ENCODE results near the gene CCNO.

Gene CCNO

DNA sequence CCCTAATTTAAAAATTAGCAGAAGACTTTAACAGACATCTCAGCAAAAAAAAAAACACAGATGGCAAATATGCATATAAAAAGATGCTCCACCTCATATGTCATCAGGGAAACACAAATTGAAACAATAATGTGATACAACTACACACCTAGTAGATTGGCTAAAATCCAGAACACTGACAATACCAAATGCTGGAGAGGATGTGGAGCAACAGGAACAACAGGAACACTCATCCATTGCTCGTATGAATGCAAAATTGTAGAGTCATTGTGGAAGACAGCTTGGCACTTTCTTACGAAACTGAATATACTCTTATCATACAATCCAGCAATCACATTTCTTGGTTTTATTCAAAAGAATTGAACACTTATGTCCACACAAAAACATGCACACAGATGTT is 28.4 kb downstream of the CCNO start:
- TF ChIP-seq OSR1 (CRISPR knock-in tag; IDR thresholded peaks at IDR 0.05) (no peak), ZNF565 (CRISPR knock-in tag; conservative IDR thresholded peaks at IDR 0.05; ENCODE audit: low read depth) (no peak)
- TF ChIP-seq, protein P1, sequence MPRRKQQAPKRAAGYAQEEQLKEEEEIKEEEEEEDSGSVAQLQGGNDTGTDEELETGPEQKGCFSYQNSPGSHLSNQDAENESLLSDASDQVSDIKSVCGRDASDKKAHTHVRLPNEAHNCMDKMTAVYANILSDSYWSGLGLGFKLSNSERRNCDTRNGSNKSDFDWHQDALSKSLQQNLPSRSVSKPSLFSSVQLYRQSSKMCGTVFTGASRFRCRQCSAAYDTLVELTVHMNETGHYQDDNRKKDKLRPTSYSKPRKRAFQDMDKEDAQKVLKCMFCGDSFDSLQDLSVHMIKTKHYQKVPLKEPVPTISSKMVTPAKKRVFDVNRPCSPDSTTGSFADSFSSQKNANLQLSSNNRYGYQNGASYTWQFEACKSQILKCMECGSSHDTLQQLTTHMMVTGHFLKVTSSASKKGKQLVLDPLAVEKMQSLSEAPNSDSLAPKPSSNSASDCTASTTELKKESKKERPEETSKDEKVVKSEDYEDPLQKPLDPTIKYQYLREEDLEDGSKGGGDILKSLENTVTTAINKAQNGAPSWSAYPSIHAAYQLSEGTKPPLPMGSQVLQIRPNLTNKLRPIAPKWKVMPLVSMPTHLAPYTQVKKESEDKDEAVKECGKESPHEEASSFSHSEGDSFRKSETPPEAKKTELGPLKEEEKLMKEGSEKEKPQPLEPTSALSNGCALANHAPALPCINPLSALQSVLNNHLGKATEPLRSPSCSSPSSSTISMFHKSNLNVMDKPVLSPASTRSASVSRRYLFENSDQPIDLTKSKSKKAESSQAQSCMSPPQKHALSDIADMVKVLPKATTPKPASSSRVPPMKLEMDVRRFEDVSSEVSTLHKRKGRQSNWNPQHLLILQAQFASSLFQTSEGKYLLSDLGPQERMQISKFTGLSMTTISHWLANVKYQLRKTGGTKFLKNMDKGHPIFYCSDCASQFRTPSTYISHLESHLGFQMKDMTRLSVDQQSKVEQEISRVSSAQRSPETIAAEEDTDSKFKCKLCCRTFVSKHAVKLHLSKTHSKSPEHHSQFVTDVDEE (CRISPR knock-in tag; IDR thresholded peaks at IDR 0.05) = no peak
- no peak for ATAC-seq

DNA sequence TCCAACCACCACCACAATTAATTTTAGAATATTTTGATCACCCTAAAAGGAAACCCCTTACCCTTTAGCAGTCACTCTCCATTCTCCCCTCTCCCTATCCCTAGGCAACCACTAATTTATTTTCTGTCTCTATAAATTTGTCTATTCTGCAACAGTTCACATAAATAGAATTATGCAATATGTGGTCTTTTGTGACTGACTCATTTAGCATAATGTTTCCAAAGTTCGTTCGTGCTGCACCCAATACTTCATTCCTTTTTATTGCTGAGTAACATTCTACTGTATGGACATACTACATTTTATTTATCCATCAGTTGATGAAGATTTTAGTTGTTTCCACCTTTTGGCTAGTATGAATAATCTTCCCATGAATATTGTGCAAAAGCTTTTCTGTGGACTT is 42.2 kb downstream of the CCNO start:
- TF ChIP-seq TCF4 (CRISPR knock-in tag; IDR thresholded peaks at IDR 0.05; ENCODE audit: borderline replicate concordance) = no peak
- TF ChIP-seq, protein P2, sequence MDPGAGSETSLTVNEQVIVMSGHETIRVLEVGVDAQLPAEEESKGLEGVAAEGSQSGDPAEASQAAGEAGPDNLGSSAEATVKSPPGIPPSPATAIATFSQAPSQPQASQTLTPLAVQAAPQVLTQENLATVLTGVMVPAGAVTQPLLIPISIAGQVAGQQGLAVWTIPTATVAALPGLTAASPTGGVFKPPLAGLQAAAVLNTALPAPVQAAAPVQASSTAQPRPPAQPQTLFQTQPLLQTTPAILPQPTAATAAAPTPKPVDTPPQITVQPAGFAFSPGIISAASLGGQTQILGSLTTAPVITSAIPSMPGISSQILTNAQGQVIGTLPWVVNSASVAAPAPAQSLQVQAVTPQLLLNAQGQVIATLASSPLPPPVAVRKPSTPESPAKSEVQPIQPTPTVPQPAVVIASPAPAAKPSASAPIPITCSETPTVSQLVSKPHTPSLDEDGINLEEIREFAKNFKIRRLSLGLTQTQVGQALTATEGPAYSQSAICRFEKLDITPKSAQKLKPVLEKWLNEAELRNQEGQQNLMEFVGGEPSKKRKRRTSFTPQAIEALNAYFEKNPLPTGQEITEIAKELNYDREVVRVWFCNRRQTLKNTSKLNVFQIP (CRISPR knock-in tag; IDR thresholded peaks at IDR 0.05; ENCODE audit: borderline replicate concordance, low read depth) = no peak
- TF ChIP-seq ZC3H10 (CRISPR knock-in tag; IDR thresholded peaks at IDR 0.05) = no peak
- ATAC-seq = no peak

DNA sequence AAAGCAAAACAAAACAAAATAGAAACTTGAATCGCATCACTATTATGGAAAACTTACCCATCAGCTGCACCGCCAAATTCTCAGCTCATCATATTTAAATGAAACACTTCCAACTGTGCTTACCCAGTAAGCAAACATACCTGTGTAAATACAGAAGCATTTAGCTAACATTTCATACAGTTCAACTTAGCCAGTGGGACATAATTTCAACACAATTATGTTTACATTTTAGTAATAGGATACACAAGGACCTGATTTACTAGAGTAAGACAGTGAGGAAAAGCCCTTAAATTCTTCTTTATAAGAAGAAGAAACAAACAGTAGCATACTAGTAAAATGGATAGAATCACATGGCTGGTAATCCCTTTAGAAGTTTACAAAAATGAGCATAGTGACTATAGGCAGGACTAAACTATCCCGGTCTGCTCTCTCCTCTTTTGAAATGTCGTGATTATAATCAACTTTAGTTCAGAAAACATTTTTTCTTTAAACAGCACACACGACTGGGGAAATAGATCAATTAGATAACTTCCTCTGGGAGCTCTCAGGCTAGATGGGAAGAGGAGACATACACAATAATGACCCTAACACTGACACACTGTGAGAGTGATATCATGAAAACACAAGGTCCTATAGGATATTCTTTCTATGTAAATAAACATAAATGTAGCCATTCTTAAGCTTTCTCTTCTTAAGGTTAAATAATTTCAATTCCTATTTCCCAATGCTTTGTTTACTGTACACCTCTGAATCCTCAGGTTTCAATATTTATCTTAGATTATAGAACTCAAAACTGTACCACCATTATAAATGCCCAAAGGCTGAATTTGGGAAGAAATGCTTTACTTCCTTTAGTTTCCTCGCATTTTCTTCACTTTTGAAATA is 44.5 kb downstream of the CCNO start:
- no peak for ATAC-seq
- TF ChIP-seq OSR1 (CRISPR knock-in tag; IDR thresholded peaks at IDR 0.05) (no peak), ZNF565 (CRISPR knock-in tag; conservative IDR thresholded peaks at IDR 0.05; ENCODE audit: low read depth) (no peak), RARB (CRISPR knock-in tag; IDR thresholded peaks at IDR 0.05) (no peak), ZNF70 (CRISPR knock-in tag; IDR thresholded peaks at IDR 0.05) (no peak), CSDC2 (CRISPR knock-in tag; IDR thresholded peaks at IDR 0.05) (no peak), ARNTL (CRISPR knock-in tag; IDR thresholded peaks at IDR 0.05; ENCODE audit: borderline replicate concordance, low read depth) (no peak), ZFP3 (CRISPR knock-in tag; IDR thresholded peaks at IDR 0.05) (no peak), TCF4 (CRISPR knock-in tag; IDR thresholded peaks at IDR 0.05; ENCODE audit: borderline replicate concordance) (no peak), ZC3H10 (CRISPR knock-in tag; IDR thresholded peaks at IDR 0.05) (no peak), ZNF8 (CRISPR knock-in tag; IDR thresholded peaks at IDR 0.05) (no peak), SNAI2 (CRISPR knock-in tag; IDR thresholded peaks at IDR 0.05) (no peak), GLIS3 (CRISPR knock-in tag; IDR thresholded peaks at IDR 0.05) (no peak), ESRRG (CRISPR knock-in tag; IDR thresholded peaks at IDR 0.05) (no peak), BACH2 (CRISPR knock-in tag; IDR thresholded peaks at IDR 0.05; ENCODE audit: borderline replicate concordance) (no peak), ZFP30 (CRISPR knock-in tag; IDR thresholded peaks at IDR 0.05) (no peak), ISL1 (CRISPR knock-in tag; IDR thresholded peaks at IDR 0.05) (no peak)
- TF ChIP-seq, protein P3, sequence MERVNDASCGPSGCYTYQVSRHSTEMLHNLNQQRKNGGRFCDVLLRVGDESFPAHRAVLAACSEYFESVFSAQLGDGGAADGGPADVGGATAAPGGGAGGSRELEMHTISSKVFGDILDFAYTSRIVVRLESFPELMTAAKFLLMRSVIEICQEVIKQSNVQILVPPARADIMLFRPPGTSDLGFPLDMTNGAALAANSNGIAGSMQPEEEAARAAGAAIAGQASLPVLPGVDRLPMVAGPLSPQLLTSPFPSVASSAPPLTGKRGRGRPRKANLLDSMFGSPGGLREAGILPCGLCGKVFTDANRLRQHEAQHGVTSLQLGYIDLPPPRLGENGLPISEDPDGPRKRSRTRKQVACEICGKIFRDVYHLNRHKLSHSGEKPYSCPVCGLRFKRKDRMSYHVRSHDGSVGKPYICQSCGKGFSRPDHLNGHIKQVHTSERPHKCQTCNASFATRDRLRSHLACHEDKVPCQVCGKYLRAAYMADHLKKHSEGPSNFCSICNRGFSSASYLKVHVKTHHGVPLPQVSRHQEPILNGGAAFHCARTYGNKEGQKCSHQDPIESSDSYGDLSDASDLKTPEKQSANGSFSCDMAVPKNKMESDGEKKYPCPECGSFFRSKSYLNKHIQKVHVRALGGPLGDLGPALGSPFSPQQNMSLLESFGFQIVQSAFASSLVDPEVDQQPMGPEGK (CRISPR knock-in tag; IDR thresholded peaks at IDR 0.05; ENCODE audit: borderline replicate concordance) = no peak
- TF ChIP-seq, protein P4, sequence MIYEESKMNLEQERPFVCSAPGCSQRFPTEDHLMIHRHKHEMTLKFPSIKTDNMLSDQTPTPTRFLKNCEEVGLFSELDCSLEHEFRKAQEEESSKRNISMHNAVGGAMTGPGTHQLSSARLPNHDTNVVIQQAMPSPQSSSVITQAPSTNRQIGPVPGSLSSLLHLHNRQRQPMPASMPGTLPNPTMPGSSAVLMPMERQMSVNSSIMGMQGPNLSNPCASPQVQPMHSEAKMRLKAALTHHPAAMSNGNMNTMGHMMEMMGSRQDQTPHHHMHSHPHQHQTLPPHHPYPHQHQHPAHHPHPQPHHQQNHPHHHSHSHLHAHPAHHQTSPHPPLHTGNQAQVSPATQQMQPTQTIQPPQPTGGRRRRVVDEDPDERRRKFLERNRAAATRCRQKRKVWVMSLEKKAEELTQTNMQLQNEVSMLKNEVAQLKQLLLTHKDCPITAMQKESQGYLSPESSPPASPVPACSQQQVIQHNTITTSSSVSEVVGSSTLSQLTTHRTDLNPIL (CRISPR knock-in tag; IDR thresholded peaks at IDR 0.05; ENCODE audit: low read depth) = no peak
- TF ChIP-seq, protein P2 (CRISPR knock-in tag; IDR thresholded peaks at IDR 0.05; ENCODE audit: borderline replicate concordance, low read depth) = no peak
